Osteocyte (in vitro differentiated cells): ENCODE data around the gene PTCD3. TPM values are rescaled to one million over a fixed set of nuclear protein-coding genes. Genes with fewer than 3 reads are reported as not detected.

Experiments used
- DNase-seq: peaks from one replicate; pipeline ENCODE4 v3.0.0; 2021; ENCODE audit warnings: mixed read lengths; ENCODE audit not compliant: unreplicated experiment; ENCODE audit errors: extremely low spot score
- H3K27ac Mint-ChIP-seq: one replicate; pipeline ENCODE4 v1.8.0; 2021; ENCODE audit warnings: mild to moderate bottlenecking, mixed read lengths; ENCODE audit not compliant: unreplicated experiment
- H3K27me3 Mint-ChIP-seq: one replicate; pipeline ENCODE4 v1.8.0; 2021; ENCODE audit warnings: mixed read lengths; ENCODE audit not compliant: unreplicated experiment
- H3K36me3 Mint-ChIP-seq: one replicate; pipeline ENCODE4 v1.8.0; 2021; ENCODE audit warnings: mixed read lengths; ENCODE audit not compliant: unreplicated experiment
- H3K4me1 Mint-ChIP-seq: one replicate; pipeline ENCODE4 v1.8.0; 2021; ENCODE audit warnings: mixed read lengths; ENCODE audit not compliant: unreplicated experiment
- H3K4me3 Mint-ChIP-seq: one replicate; pipeline ENCODE4 v1.8.0; 2021; ENCODE audit warnings: mild to moderate bottlenecking, moderate library complexity, mixed read lengths; ENCODE audit not compliant: unreplicated experiment
- H3K9me3 Mint-ChIP-seq: one replicate; pipeline ENCODE4 v1.8.0; 2021; ENCODE audit warnings: mixed read lengths; ENCODE audit not compliant: unreplicated experiment
- total RNA-seq: library from RNA; stranded (reverse); gene quantifications from 2 replicates; pipeline ENCODE4 v1.2.1, GENCODE V29; 2021
- TF ChIP-seq, protein P1 (sequence below): fragments of 200-600 bp; sonication (generic); IDR thresholded peaks from 2 replicates; pipeline ENCODE4 v1.5.0; 2021; ENCODE audit warnings: antibody characterized with exemption, mild to moderate bottlenecking, moderate library complexity

Gene PTCD3
- total RNA-seq, 1 donor from 2014 or later: 71.8 TPM

DNA sequence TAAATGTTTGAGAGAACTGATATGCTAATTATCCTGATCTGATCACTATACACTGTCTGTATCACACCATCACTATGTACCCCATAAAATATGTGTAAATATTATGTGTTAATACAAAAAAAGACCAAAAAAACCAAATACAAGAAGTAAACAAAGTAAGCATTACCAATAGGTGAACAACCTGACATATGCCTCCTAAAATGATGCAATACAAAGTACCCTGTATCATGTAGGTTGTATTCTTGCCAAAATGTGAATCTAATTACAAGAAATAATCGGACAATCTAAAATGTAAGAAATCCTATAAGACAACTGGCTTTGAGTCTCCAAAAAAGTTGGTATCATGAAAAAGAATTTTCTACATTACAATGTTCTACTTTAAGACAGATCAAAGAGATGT is 8.1 kb upstream of the PTCD3 start:
- H3K4me3 Mint-ChIP-seq: no peak overlapping the region
- H3K9me3 Mint-ChIP-seq: peaks cover 5% of the 10 kb centered on the region
- peaks cover 51% of the 10 kb centered on the region for H3K36me3 Mint-ChIP-seq
- TF ChIP-seq, protein P1, sequence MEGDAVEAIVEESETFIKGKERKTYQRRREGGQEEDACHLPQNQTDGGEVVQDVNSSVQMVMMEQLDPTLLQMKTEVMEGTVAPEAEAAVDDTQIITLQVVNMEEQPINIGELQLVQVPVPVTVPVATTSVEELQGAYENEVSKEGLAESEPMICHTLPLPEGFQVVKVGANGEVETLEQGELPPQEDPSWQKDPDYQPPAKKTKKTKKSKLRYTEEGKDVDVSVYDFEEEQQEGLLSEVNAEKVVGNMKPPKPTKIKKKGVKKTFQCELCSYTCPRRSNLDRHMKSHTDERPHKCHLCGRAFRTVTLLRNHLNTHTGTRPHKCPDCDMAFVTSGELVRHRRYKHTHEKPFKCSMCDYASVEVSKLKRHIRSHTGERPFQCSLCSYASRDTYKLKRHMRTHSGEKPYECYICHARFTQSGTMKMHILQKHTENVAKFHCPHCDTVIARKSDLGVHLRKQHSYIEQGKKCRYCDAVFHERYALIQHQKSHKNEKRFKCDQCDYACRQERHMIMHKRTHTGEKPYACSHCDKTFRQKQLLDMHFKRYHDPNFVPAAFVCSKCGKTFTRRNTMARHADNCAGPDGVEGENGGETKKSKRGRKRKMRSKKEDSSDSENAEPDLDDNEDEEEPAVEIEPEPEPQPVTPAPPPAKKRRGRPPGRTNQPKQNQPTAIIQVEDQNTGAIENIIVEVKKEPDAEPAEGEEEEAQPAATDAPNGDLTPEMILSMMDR: no peak
- DNase-seq: no peak
- H3K27me3 Mint-ChIP-seq: no peaks in the 10 kb centered on the region
- H3K27ac Mint-ChIP-seq: no peak overlapping the region
- H3K4me1 Mint-ChIP-seq: peaks cover 3% of the 10 kb centered on the region

DNA sequence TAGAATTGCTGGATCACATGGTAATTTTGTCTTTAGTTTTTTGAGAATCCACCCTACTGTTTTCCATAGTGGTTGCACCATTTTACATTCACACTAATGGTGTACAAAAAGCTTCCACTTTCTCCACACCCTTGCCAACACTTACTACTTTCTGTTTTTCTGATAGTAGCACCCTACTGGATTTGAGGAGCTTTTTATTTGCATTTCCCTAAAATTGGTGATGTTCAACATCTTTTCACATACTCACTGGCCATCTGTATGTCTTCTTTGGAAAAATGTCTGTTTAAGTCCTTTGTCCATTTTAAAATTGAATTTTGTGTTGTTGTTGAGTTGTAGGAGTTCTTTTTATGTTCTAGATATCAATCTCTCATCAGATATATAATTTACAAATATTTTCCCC is 3.9 kb upstream of the PTCD3 start:
- DNase-seq: no peak
- no peak overlapping the region for H3K27ac Mint-ChIP-seq
- no peaks in the 10 kb centered on the region for H3K27me3 Mint-ChIP-seq
- peaks cover 5% of the 10 kb centered on the region for H3K9me3 Mint-ChIP-seq
- TF ChIP-seq, protein P1: no peak
- H3K4me3 Mint-ChIP-seq: no peak overlapping the region
- H3K4me1 Mint-ChIP-seq: peaks cover 24% of the 10 kb centered on the region
- H3K36me3 Mint-ChIP-seq: peaks cover 34% of the 10 kb centered on the region

DNA sequence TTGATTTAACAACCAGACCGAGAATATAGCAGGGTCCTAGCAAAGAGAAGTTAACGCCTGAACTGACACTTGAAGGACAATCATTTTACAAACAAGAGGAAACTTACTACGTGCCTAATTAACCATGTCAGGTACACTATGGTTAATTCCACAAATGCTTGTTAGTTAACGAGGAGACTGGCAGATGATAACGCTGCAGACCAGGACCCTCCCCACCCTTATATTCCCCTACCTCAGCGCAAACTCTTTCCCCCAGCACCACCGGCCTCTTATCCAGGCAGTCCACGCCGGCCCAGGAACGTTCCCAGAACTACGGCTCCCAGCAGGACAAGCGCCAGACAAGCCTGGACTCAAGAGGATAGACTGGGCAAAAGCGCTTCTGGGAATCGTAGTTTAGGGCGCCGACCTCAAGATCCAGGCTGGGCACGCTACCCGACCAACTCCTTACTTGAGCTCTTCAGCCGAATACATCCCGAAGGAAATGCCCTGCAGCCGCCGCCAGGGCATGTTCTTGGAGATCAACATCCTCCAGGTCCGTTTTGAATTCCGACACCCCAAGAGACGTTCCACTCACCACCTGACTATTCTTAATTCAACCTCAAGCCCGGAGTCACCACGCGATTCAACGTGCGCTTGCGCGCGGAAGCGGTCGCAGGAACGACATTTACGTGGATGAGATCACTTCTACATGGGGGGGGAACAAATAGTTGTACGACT is 625 bp upstream of the PTCD3 start, which contains the start of gene POLR1A:
POLR1A (minus strand) TSS at position 635 of the 717 bp plus-strand sequence; CDS start at position 525, 110 bp downstream.
- peak within 1 kb of the TSS; percentile 94 for H3K4me3 Mint-ChIP-seq
- H3K9me3 Mint-ChIP-seq: peaks cover 5% of the 10 kb centered on the region
- TF ChIP-seq, protein P1: peak; percentile 19
- H3K27ac Mint-ChIP-seq: peak within 1 kb of the TSS; percentile 97
- peaks cover 27% of the 10 kb centered on the region for H3K36me3 Mint-ChIP-seq
- no peaks in the 10 kb centered on the region for H3K27me3 Mint-ChIP-seq
- H3K4me1 Mint-ChIP-seq: peaks cover 34% of the 10 kb centered on the region
- peak; percentile 93 for DNase-seq

DNA sequence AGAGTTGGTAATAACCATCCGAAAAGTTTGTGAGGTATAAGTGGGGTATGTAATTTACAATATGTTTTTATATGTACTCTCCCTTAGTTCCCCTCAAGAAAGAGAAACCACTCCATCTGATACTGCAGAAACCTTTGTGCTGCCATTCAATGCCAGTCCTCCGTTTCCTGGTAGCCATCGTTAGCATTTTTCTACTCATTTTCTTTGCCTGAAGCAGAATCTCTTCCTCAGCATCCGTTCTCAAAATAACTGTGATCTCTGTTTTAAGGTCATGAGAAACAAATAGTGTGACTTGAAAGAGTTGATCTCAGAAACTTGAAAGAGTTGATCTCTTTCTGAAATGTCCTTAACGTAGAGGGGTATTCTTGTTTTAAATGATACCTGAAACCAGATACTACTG is 996 bp downstream of the PTCD3 start:
- peak overlapping the region; percentile 97 for H3K27ac Mint-ChIP-seq
- TF ChIP-seq, protein P1: no peak
- H3K36me3 Mint-ChIP-seq: peaks cover 33% of the 10 kb centered on the region
- H3K9me3 Mint-ChIP-seq: peaks cover 4% of the 10 kb centered on the region
- no peaks in the 10 kb centered on the region for H3K27me3 Mint-ChIP-seq
- peak overlapping the region; percentile 94 for H3K4me3 Mint-ChIP-seq
- no peak for DNase-seq
- H3K4me1 Mint-ChIP-seq: peaks cover 34% of the 10 kb centered on the region

DNA sequence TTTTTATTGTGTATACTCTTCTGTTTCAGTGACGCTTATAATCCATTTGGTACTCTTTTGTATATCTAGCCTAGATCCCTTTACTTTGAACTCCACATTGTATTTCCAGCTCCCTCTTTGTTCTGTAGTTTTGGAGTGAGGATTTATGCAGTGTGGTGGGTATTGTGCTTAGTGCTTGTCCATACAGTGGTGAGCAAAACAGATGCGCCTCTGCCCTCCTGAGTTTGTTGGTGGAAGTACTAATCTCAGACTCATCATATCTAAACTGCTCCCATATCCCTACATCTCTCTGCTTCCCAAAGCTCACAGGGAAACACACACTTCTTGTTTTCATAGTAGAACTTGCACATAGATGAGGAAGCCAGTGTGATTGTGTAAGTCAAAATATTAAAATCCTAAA is 12.1 kb downstream of the PTCD3 start:
- Mint-ChIP-seq H3K27me3 (no peaks in the 10 kb centered on the region), H3K4me3 (no peak overlapping the region), H3K36me3 (peaks cover 53% of the 10 kb centered on the region), H3K4me1 (peaks cover 5% of the 10 kb centered on the region), H3K27ac (no peak overlapping the region), H3K9me3 (no peaks in the 10 kb centered on the region)
- DNase-seq: no peak
- TF ChIP-seq, protein P1: no peak
